SH-SY5Y (cell line): ENCODE measurements around the gene MYLK.

Experiments used
- GATA2 ChIP-seq: IDR thresholded peaks from 2 replicates; pipeline ENCODE4 v1.6.1; 2011; ENCODE audit warnings: mild to moderate bottlenecking, low read depth, low read length
- GATA3 ChIP-seq: IDR thresholded peaks from 2 replicates; pipeline ENCODE4 v1.6.1; 2011; ENCODE audit warnings: low read depth, mild to moderate bottlenecking, low read length, moderate library complexity

DNA sequence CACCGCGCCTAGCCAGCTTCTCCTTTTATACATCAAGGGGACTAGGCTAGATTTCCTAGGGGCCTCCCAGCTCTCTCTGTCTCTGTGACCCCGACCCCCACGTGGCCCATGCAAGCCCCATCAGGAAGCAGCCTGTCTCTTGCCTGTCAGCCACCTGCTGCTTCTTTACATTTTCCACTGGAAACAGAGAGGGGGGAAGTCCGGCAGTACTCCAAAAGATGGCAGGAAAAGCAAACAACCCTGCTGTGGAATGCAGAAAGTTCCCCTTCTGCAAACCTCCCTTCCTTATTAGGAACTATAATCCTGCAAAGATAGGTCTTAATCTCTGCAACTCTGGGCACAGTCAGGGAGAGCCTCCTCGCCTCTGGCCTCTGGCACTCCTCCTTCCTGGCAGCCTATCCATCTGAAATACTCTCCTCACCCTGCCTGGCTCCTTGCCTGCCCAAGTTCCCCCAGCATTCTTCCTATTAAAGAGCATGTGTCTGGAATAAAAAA is 251.9 kb downstream of the MYLK start:
- TF ChIP-seq GATA2 = no peak
- TF ChIP-seq GATA3 = no peak
